Measurements from ENCODE around the gene PLEKHG4B.

The PLEKHG4B gene

GRCh38 chr5:129148-129547 lies 37.2 kb downstream of the PLEKHG4B start:
- no peak for DNase-seq (ENCODE audit: low read depth in 2 of 2)

- no peak for DNase-seq (ENCODE audit: low read depth in 2 of 2)
Measured at GRCh38 chr5:129820-130219, 37.9 kb downstream of the PLEKHG4B start.

- no peak for DNase-seq (ENCODE audit: low read depth in 2 of 2)
Measured at GRCh38 chr5:130601-131131, 38.7 kb downstream of the PLEKHG4B start.

DNA sequence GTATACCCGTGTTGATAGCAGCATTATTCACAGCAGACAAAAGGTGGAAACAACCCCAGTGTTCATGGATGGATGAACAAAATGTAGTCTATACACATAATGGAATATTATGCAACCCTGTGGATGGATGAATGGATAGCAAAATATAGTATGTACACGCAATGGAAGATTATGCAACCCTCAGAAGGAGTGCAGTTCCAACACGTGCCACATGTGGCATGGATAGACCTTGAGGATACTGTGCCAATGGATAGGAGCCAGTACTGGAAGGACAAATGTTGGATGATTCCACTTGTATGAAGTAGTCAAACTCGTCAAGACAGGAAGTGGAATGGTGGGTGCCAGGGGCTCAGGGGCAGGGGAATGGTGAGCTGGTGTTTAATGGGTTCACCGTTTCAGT lies 44.9 kb downstream of the PLEKHG4B start:
- no peak for DNase-seq (ENCODE audit: low read depth in 2 of 2)

DNA sequence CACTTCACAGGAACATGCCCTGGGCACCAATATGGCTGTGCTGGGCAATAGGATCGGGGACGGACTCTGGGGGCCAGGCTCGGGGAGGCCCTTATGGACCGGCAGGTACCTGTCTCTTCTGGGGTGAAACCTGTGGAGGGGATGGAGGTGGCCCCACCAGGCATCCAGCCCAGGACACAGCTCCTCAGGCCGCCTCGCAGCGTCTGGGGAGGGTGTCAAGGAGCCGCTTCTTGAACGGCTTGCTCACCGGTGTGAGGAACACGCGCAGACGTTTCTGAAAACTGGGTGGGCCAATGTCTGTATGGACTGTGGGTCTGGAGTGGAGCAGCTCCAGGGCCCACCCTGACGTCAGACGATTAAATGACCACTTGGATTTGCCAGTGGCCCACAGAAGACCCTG lies 45.8 kb downstream of the PLEKHG4B start:
- DNase-seq (ENCODE audit: low read depth in 2 of 2), result no peak

DNA sequence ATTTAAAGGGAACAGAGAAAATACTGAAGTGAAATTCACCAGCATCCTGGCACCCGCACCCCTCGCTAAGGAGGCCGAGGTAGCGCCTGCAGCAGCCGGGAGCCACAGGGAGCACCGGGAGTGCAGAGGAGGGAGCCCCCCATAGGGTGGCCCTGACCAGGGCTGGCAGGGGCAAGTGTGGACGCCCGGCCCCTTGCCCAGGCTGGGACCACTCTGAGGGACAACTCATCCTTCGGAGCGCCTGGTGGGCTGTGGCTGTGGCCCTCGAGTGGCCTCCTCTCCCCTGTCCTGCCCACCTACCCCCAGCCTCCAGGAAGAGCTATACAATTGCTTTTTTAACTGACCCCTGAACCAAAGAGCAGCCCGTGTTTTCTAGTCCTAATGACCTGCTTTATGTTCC lies 47.0 kb downstream of the PLEKHG4B start:
- no peak for DNase-seq (ENCODE audit: low read depth in 2 of 2)

- no peak for DNase-seq (ENCODE audit: low read depth in 2 of 2)
Measured at GRCh38 chr5:139579-140442, 47.8 kb downstream of the PLEKHG4B start.

DNA sequence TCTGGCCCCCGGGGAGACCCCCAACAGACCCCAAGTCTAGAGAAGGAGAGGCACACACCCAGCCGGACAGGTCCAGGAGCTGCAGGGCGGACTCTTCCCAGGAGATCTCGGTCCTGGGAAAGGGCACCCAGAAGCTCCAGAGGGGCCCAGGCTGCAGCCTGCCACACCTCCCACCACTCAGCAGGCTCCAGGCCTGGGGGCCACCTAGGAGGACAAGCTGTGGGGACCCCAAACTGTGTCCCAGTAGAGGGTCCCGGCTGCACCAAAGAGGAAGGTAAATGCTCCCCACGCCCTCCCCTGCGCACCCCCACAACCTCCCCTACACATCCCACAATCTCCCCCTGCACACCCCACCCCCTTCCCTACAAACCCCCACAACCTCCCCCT lies 48.5 kb downstream of the PLEKHG4B start:
- no peak for DNase-seq (ENCODE audit: low read depth in 2 of 2)

DNA sequence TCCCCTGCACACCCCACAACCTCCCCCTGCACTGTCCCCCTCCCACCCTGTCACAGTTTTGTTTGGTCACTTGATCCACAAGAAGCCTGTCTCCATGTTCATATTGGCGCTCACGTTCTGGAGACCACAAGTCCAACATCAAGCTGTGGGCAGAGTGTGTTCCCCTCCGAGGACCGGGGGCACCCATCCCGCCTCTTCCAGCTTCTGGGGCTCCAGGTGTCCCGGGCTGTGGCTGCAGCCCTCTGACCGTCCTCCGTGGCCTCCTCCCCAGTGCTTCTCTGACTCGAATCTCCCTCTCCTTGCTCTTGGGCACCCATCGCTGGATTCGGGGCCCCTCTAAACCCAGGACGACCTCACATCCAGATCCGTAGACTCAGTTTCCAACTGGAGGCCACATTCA lies 49.2 kb downstream of the PLEKHG4B start:
- DNase-seq (ENCODE audit: low read depth in 2 of 2), result no peak

DNA sequence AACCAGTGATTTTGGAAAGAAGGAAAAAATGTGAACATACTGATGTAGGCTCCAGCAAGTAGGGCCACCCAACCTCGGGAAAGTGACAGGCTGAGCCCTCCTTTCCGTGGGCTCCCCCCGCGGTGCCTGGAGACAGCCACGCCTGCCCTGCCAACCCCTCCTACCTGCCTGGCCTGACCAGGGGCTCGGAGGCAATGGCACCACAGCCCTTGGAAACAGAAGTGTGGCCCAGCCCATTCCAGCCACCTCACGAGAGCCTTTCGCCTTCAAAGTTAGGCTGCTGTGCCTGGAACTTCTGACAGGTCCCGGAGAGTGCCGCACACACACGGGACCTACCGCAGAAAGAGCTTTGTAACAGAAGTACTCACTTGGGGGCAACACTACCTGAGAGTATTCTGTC lies 49.8 kb downstream of the PLEKHG4B start:
- no peak for DNase-seq (ENCODE audit: low read depth in 2 of 2)

DNA sequence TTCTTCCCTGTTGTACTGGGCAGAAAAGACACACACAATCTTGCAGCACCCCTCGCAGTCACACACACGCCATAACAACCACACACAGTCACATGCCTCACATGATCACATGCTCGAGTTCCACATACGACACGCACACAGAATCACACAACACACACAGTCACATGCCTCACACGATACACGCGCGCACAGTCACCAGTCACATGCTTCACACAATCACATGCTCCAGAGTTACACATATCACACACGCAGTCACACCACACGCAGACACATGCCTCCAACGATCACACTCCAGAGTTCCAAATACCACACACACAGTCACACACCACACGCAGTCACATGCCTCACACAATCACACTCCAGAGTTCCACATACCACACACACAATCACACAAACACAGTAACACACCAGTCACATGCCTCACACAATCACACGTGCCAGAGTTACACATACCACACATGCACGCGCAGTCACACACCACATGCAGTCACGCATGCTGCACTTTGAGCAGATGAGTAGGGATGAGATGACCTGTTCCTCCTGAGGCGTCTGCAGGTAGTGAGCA lies 50.4 kb downstream of the PLEKHG4B start:
- no peak for DNase-seq (ENCODE audit: low read depth in 2 of 2)

DNA sequence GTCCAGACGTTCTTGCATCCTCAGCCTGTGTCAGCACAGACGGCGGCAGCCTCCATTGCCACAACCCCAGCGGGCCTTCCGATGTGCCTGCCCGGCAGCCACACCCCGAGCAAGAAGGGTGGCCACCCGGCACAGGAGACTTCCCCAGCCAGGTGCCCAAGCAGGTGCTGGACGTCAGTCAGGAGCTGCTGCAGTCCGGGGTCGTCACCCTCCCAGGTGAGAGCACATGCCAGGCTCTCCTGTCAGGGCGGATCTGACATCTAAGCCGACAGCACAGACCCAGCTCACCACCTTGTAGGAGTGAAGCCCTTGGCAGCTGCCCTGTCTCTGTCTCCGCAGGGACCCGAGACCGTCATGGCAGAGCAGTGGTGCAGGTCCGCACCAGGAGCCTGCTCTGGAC lies 51.1 kb downstream of the PLEKHG4B start:
- no peak for DNase-seq (ENCODE audit: low read depth in 2 of 2)

DNA sequence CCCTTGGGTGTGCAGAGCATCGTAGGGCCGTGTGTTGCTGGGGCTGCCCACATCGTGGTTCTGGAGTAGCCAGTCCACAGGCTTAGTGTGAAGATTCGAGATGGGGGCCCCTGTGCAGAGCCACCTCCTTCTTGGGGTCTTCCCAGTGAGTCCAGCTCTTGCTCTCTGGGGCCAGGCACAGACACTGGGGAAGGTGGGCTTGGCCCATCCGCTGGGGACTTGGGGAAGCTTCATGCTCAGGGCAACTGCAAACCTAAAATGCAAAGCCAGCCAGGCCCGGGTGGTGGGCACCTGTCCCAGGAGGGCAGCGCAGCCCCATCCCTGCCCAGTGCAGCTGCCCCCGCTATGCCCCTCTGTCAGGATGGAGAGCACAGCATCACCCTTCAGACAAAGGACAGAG lies 53.0 kb downstream of the PLEKHG4B start:
- no peak for DNase-seq (ENCODE audit: low read depth in 2 of 2)

GRCh38 chr5:145585-146323 lies 53.8 kb downstream of the PLEKHG4B start:
- DNase-seq (ENCODE audit: low read depth in 2 of 2), result no peak

- DNase-seq (ENCODE audit: low read depth in 2 of 2), result no peak
Measured at GRCh38 chr5:147751-148150, 55.8 kb downstream of the PLEKHG4B start.

DNA sequence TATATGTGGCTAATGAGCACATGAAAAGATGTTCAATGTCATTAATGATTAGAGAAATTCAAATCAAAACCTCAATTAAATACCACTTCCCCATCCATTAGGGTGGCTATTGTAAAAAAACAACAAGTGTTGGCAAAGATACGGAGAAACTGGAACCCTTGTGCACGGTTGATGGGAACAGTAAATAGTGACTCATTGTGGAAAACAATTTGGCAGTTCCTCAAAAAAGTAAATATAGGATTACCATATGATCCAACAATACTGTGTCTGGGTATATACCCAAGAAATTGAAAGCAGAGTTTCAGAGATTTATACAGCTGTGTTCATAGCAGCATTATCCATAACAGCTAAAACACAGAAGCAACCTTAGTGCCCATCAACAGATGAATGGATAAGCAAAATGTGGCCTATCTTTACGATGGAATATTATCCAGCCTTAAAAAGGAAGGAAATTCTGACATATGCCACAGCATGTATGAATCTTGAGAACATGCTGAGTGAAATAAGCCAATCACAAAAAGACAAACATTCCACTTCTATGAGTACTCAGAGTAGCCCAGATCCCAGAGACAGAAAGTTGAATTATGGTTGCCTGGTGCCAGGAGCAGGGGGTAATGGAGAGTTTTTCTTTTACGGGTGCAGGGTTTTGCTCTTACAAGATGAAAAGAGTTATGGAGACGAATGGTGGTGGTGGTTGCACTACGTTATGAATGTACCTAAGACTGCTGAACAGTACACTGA lies 57.9 kb downstream of the PLEKHG4B start:
- DNase-seq (ENCODE audit: low read depth in 2 of 2), result no peak

DNA sequence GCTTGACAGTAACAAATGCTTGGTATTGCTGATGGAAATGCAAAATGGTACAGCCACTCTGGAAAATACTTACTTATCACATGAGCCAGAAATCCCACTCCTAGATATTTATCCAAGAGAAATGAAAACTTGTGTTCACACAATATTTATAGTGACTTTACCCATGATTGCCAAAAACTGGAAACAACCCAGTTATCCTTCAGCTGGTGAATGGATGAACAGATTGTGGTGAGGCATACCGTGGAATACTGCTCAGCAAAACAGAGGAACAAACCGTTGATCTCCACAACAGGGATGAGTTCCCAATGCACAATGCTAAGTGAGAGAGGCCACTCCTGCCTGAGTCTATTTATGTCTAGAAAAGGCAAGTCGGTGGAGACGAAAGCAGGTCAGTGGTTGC lies 58.8 kb downstream of the PLEKHG4B start:
- no peak for DNase-seq (ENCODE audit: low read depth in 2 of 2)

GRCh38 chr5:152077-152476 lies 60.1 kb downstream of the PLEKHG4B start:
- no peak for DNase-seq (ENCODE audit: low read depth in 2 of 2)

DNA sequence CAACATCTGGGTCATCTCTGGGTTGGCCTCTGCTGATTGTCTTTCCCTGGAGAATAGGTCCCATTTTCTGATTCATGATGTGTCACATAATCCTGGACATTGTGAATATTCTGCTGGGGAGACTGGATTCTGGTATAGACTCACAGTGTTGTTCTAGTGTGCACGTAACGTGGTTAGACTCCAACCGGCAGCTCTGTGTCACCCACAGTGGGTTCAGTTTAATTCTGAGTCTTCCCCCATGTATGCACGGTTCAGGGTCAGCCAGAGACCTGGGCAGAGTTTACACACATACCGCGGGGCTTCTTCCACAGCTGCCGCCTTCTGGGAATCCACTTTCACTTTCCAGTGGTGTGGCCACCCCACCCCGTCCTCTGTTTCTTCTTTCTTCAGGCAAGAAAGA lies 61.3 kb downstream of the PLEKHG4B start:
- no peak for DNase-seq (ENCODE audit: low read depth in 2 of 2)

GRCh38 chr5:154236-154635 lies 62.3 kb downstream of the PLEKHG4B start:
- DNase-seq (ENCODE audit: low read depth in 2 of 2), result no peak

GRCh38 chr5:154826-155225 lies 62.9 kb downstream of the PLEKHG4B start:
- no peak for DNase-seq (ENCODE audit: low read depth in 2 of 2)

Data from stimulated activated CD8-positive, alpha-beta memory T cell treated with anti-CD3 and anti-CD28 coated beads, Interleukin-15, amount 100 ng/mL, for 4 hours (primary cell).